ENCODE results near the gene TNFSF8. TPM values are rescaled to one million over a fixed set of nuclear protein-coding genes. Genes with fewer than 3 reads are reported as not detected.

Gene TNFSF8
- total and polyA plus RNA-seq, 2 donors (not counting 3 experiments of a cell fraction or from before 2014, with no cell fraction given) = not detected

GRCh38 chr9:114957558-114957957, 27.2 kb upstream of the TNFSF8 start:
- no TSS peak for BruUV-seq (replicated peaks)
- no peak for TF ChIP-seq EZH2 (IDR thresholded peaks at IDR 0.05; ENCODE audit: borderline replicate concordance, low read depth, low read length, severe bottlenecking)
- no peak for TF ChIP-seq POLR2AphosphoS5 (IDR thresholded peaks at IDR 0.05; ENCODE audit: insufficient read depth, low read depth, low read length)
- TF ChIP-seq GATA2 (IDR thresholded peaks at IDR 0.05; ENCODE audit: insufficient read depth, insufficient read length, low read depth, low read length) = no peak
- no peak for TF ChIP-seq MAX (IDR thresholded peaks at IDR 0.05; ENCODE audit: insufficient read depth, insufficient read length)
- no peak for TF ChIP-seq FOS (IDR thresholded peaks at IDR 0.05; ENCODE audit: borderline replicate concordance, insufficient read depth, low read length)
- no peak for TF ChIP-seq POLR2A (IDR thresholded peaks at IDR 0.05; ENCODE audit: low read depth, low read length)
- no peak for TF ChIP-seq JUN (IDR thresholded peaks at IDR 0.05; ENCODE audit: borderline replicate concordance, insufficient read depth, insufficient read length, low read depth)
- TF ChIP-seq MYC (IDR thresholded peaks at IDR 0.05; ENCODE audit: low read depth, low read length) = no peak
- TF ChIP-seq, protein P1, sequence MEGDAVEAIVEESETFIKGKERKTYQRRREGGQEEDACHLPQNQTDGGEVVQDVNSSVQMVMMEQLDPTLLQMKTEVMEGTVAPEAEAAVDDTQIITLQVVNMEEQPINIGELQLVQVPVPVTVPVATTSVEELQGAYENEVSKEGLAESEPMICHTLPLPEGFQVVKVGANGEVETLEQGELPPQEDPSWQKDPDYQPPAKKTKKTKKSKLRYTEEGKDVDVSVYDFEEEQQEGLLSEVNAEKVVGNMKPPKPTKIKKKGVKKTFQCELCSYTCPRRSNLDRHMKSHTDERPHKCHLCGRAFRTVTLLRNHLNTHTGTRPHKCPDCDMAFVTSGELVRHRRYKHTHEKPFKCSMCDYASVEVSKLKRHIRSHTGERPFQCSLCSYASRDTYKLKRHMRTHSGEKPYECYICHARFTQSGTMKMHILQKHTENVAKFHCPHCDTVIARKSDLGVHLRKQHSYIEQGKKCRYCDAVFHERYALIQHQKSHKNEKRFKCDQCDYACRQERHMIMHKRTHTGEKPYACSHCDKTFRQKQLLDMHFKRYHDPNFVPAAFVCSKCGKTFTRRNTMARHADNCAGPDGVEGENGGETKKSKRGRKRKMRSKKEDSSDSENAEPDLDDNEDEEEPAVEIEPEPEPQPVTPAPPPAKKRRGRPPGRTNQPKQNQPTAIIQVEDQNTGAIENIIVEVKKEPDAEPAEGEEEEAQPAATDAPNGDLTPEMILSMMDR (IDR thresholded peaks at IDR 0.05; ENCODE audit: extremely low read depth in 1 of 2, insufficient read depth in 1 of 2, low read depth in 1 of 2, low read length in 2 of 2) = no peak
- Histone ChIP-seq H4K20me1 (replicated peaks; ENCODE audit: control insufficient read depth, extremely low read depth, insufficient read depth, low read length) (no peaks in the 10 kb centered on the region), H3K4me2 (ENCODE audit: insufficient read depth, low read length) (no peak overlapping the region), H3K9me1 (replicated peaks; ENCODE audit: control insufficient read depth, extremely low read depth, insufficient read depth, low read length) (no peaks in the 10 kb centered on the region), H3K9ac (replicated peaks; ENCODE audit: extremely low read depth, insufficient read depth, low read length) (no peak overlapping the region), H3K4me1 (ENCODE audit: control insufficient read depth, extremely low read depth, insufficient read depth, low read length) (no peaks in the 10 kb centered on the region), H3K27me3 (ENCODE audit: control insufficient read depth in 2 of 2, insufficient read depth in 2 of 2, low read length in 2 of 2) (no peaks in the 10 kb centered on the region), H3K9me3 (replicated peaks; ENCODE audit: control insufficient read depth, insufficient read depth, low read length) (no peaks in the 10 kb centered on the region), H3K4me3 (replicated peaks in 1 of 3; ENCODE audit: insufficient read depth in 1 of 3, low read depth in 1 of 3, low read length in 3 of 3) (no peak overlapping the region), H2AFZ (ENCODE audit: low read depth, low read length) (no peak overlapping the region), H3K27ac (ENCODE audit: insufficient read depth, low read depth, low read length) (no peak overlapping the region), H3K79me2 (ENCODE audit: control insufficient read depth, insufficient read depth, low read length) (no peaks in the 10 kb centered on the region), H3K36me3 (ENCODE audit: control insufficient read depth in 2 of 2, extremely low read depth in 1 of 2, insufficient read depth in 2 of 2, low read length in 2 of 2) (no peaks in the 10 kb centered on the region)
- ChIA-PET CTCF (no interaction called here), POLR2A (no interaction called here)
- dilution Hi-C loops (cut with MboI; ENCODE audit: extremely low pct_ligation_motif_present, low sequenced_read_pairs) = no loop called here
- no peak for DNase-seq (ENCODE audit: low read depth, low spot score)
- FAIRE-seq = no peak
- intact Hi-C loops (cut with micrococcal nuclease) = no loop called here
